Measurements from ENCODE around the gene MAP3K15.
A peak's percentile ranks its signal among the peaks of the same experiment; 100 is the strongest.

MAP3K15 gene, protein sequence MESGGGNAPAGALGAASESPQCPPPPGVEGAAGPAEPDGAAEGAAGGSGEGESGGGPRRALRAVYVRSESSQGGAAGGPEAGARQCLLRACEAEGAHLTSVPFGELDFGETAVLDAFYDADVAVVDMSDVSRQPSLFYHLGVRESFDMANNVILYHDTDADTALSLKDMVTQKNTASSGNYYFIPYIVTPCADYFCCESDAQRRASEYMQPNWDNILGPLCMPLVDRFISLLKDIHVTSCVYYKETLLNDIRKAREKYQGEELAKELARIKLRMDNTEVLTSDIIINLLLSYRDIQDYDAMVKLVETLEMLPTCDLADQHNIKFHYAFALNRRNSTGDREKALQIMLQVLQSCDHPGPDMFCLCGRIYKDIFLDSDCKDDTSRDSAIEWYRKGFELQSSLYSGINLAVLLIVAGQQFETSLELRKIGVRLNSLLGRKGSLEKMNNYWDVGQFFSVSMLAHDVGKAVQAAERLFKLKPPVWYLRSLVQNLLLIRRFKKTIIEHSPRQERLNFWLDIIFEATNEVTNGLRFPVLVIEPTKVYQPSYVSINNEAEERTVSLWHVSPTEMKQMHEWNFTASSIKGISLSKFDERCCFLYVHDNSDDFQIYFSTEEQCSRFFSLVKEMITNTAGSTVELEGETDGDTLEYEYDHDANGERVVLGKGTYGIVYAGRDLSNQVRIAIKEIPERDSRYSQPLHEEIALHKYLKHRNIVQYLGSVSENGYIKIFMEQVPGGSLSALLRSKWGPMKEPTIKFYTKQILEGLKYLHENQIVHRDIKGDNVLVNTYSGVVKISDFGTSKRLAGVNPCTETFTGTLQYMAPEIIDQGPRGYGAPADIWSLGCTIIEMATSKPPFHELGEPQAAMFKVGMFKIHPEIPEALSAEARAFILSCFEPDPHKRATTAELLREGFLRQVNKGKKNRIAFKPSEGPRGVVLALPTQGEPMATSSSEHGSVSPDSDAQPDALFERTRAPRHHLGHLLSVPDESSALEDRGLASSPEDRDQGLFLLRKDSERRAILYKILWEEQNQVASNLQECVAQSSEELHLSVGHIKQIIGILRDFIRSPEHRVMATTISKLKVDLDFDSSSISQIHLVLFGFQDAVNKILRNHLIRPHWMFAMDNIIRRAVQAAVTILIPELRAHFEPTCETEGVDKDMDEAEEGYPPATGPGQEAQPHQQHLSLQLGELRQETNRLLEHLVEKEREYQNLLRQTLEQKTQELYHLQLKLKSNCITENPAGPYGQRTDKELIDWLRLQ (N-terminal part only)

GRCh38 chrX:19514791-19515614 is at the start of gene MAP3K15:
Gene MAP3K15, minus strand, starts transcription at chrX:19515508. Its CDS starts 247 bp downstream, at chrX:19515261.
- no peak for TF ChIP-seq ZFX (IDR thresholded peaks at IDR 0.05; ENCODE audit: borderline replicate concordance)
- TF ChIP-seq, protein P1, sequence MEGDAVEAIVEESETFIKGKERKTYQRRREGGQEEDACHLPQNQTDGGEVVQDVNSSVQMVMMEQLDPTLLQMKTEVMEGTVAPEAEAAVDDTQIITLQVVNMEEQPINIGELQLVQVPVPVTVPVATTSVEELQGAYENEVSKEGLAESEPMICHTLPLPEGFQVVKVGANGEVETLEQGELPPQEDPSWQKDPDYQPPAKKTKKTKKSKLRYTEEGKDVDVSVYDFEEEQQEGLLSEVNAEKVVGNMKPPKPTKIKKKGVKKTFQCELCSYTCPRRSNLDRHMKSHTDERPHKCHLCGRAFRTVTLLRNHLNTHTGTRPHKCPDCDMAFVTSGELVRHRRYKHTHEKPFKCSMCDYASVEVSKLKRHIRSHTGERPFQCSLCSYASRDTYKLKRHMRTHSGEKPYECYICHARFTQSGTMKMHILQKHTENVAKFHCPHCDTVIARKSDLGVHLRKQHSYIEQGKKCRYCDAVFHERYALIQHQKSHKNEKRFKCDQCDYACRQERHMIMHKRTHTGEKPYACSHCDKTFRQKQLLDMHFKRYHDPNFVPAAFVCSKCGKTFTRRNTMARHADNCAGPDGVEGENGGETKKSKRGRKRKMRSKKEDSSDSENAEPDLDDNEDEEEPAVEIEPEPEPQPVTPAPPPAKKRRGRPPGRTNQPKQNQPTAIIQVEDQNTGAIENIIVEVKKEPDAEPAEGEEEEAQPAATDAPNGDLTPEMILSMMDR (IDR thresholded peaks at IDR 0.05) = peak; percentile 48
- H3K27ac ChIP-seq = no peak within 1 kb of the TSS

GRCh38 chrX:19564606-19565005 is 49.3 kb upstream of the MAP3K15 start:
- TF ChIP-seq ZFX (IDR thresholded peaks at IDR 0.05; ENCODE audit: borderline replicate concordance) = no peak
- TF ChIP-seq, protein P1 (IDR thresholded peaks at IDR 0.05) = no peak
- no peak overlapping the region for H3K27ac ChIP-seq

GRCh38 chrX:19563746-19564145 is 48.4 kb upstream of the MAP3K15 start:
- no peak overlapping the region for H3K27ac ChIP-seq
- TF ChIP-seq ZFX (IDR thresholded peaks at IDR 0.05; ENCODE audit: borderline replicate concordance) = no peak
- TF ChIP-seq, protein P1 (IDR thresholded peaks at IDR 0.05) = no peak

GRCh38 chrX:19563327-19563726 is 48.0 kb upstream of the MAP3K15 start:
- H3K27ac ChIP-seq = no peak overlapping the region

DNA sequence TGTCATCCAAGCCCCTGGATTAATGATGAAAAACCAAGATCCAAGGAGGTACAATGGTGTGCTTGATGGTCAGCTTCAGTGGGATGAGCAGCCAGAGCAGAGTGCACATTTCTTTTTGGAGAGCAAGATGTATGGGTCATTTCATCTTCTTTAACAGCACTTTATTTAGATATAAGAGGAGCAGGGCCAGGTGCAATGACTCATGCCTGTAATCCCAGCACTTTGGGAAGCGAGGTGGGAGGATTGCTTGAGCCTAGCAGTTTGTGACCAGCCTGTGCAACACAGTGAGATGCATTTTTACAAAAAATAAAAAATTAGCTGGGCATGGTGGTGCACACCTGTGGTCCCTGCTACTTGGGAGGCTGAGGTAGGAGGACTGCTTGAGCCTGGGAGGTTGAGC is 45.3 kb upstream of the MAP3K15 start:
- no peak overlapping the region for H3K27ac ChIP-seq
- TF ChIP-seq, protein P1 (IDR thresholded peaks at IDR 0.05) = no peak
- TF ChIP-seq ZFX (IDR thresholded peaks at IDR 0.05; ENCODE audit: borderline replicate concordance) = no peak

More at GRCh38 chrX:19563327-19563726, 48.0 kb upstream of the MAP3K15 start:
- TF ChIP-seq, protein P1 (IDR thresholded peaks at IDR 0.05) = no peak
- TF ChIP-seq ZFX (IDR thresholded peaks at IDR 0.05; ENCODE audit: borderline replicate concordance) = no peak

GRCh38 chrX:19557822-19558221 is 42.5 kb upstream of the MAP3K15 start:
- H3K27ac ChIP-seq = no peak overlapping the region
- TF ChIP-seq ZFX (IDR thresholded peaks at IDR 0.05; ENCODE audit: borderline replicate concordance) = no peak
- TF ChIP-seq, protein P1 (IDR thresholded peaks at IDR 0.05) = no peak
